ENCODE measurements around the gene SPARCL1.

The SPARCL1 gene

GRCh38 chr4:87553182-87553581, 24.0 kb upstream of the SPARCL1 start:
- H3K4me3 ChIP-seq (ENCODE audit: low read length), result no peak overlapping the region
- TF ChIP-seq CTCF (IDR thresholded peaks at IDR 0.05; ENCODE audit: insufficient read depth, low read depth, low read length, missing control alignments), result no peak
- no peak for DNase-seq (ENCODE audit: low read depth)

- no peak overlapping the region for H3K4me3 ChIP-seq (ENCODE audit: low read length)
- DNase-seq (ENCODE audit: low read depth), result no peak
- no peak for TF ChIP-seq CTCF (IDR thresholded peaks at IDR 0.05; ENCODE audit: insufficient read depth, low read depth, low read length, missing control alignments)
Measured at GRCh38 chr4:87551361-87551760, 22.2 kb upstream of the SPARCL1 start.

GRCh38 chr4:87547016-87547708, 18.0 kb upstream of the SPARCL1 start:
- no peak overlapping the region for H3K4me3 ChIP-seq (ENCODE audit: low read length)
- TF ChIP-seq CTCF (IDR thresholded peaks at IDR 0.05; ENCODE audit: insufficient read depth, low read depth, low read length, missing control alignments), result no peak
- DNase-seq (ENCODE audit: low read depth), result no peak

- DNase-seq (ENCODE audit: low read depth), result no peak
- TF ChIP-seq CTCF (IDR thresholded peaks at IDR 0.05; ENCODE audit: insufficient read depth, low read depth, low read length, missing control alignments), result no peak
Measured at GRCh38 chr4:87545052-87545451, 15.9 kb upstream of the SPARCL1 start.

GRCh38 chr4:87543835-87544461, 14.8 kb upstream of the SPARCL1 start:
- no peak overlapping the region for H3K4me3 ChIP-seq (ENCODE audit: low read length)
- peak; percentile 70 for TF ChIP-seq CTCF (IDR thresholded peaks at IDR 0.05; ENCODE audit: insufficient read depth, low read depth, low read length, missing control alignments)
- DNase-seq (ENCODE audit: low read depth), result peak; percentile 69

More at GRCh38 chr4:87545052-87545451, 15.9 kb upstream of the SPARCL1 start:
- no peak overlapping the region for H3K4me3 ChIP-seq (ENCODE audit: low read length)

- DNase-seq (ENCODE audit: low read depth), result no peak
- no peak for TF ChIP-seq CTCF (IDR thresholded peaks at IDR 0.05; ENCODE audit: insufficient read depth, low read depth, low read length, missing control alignments)
- H3K4me3 ChIP-seq (ENCODE audit: low read length), result no peak overlapping the region
Measured at GRCh38 chr4:87542734-87543312, 13.6 kb upstream of the SPARCL1 start.

Data from epithelial cell of esophagus (primary cell).